K562 (cell line): ENCODE results near the gene TMEM255A. TPM values are rescaled to one million over a fixed set of nuclear protein-coding genes. Genes with fewer than 3 reads are reported as not detected.

ENCODE experiments used
- CBX8 ChIP-seq: fragments of 200-600 bp; sonication (generic); IDR thresholded peaks from 2 replicates; pipeline ENCODE4 v1.6.1; 2012; ENCODE audit warnings: borderline replicate concordance, mixed run types, low read depth, mild to moderate bottlenecking, moderate library complexity, mixed read lengths, low read length, control low read depth, inconsistent platforms; ENCODE audit not compliant: poor library complexity, severe bottlenecking; ENCODE audit errors: extremely low read depth
- E2F8 ChIP-seq: fragments of 450-650 bp; IDR thresholded peaks from 2 replicates; pipeline ENCODE4 v1.7.1; 2018; ENCODE audit warnings: mild to moderate bottlenecking, low read depth; ENCODE audit not compliant: partially characterized antibody
- ELF1 ChIP-seq: fragments of 200-800 bp; sonication (Bioruptor generic); IDR thresholded peaks from 2 replicates; pipeline ENCODE4 v1.6.1; 2016; ENCODE audit warnings: missing genetic modification characterization, missing compliant biosample characterization
- FOXJ3 ChIP-seq: sonication (generic); formaldehyde crosslinking; IDR thresholded peaks from 2 replicates; pipeline ENCODE4 v1.4.0; 2020; ENCODE audit warnings: mild to moderate bottlenecking, missing genetic modification reagents
- FUS ChIP-seq: fragments of 200-400 bp; formaldehyde crosslinking; optimal IDR thresholded peaks from 2 replicates; pipeline ENCODE3; 2017; ENCODE audit warnings: low read depth, low read length
- HDAC3 ChIP-seq: fragments of 450-650 bp; IDR thresholded peaks from 2 replicates; pipeline ENCODE4 v1.6.1; 2018; ENCODE audit warnings: borderline replicate concordance, mild to moderate bottlenecking, moderate library complexity; ENCODE audit not compliant: partially characterized antibody
- HNRNPH1 ChIP-seq: fragments of 200-400 bp; formaldehyde crosslinking; optimal IDR thresholded peaks from 2 replicates; pipeline ENCODE3; 2017; ENCODE audit warnings: low read depth, mild to moderate bottlenecking, low read length, moderate library complexity
- RFX1 ChIP-seq: fragments of 450-650 bp; IDR thresholded peaks from 2 replicates; pipeline ENCODE4 v1.6.1; 2016; ENCODE audit warnings: mild to moderate bottlenecking, moderate library complexity
- SREBF2 ChIP-seq: sonication (generic); formaldehyde crosslinking; IDR thresholded peaks from 2 replicates; pipeline ENCODE4 v1.4.0; 2020; ENCODE audit warnings: mild to moderate bottlenecking, missing genetic modification reagents
- SUPT5H ChIP-seq: fragments of 450-650 bp; IDR thresholded peaks from 2 replicates; pipeline ENCODE4 v1.6.1; 2016
- TCF7L2 ChIP-seq: fragments of 150-350 bp; IDR thresholded peaks from 2 replicates; pipeline ENCODE4 v1.6.1; 2016; ENCODE audit warnings: low read depth, mild to moderate bottlenecking, low read length, moderate library complexity
- TRIM28 ChIP-seq: fragments of 450-650 bp; IDR thresholded peaks from 2 replicates; pipeline ENCODE4 v1.6.1; 2017
- WHSC1 ChIP-seq: IDR thresholded peaks from one replicate; pipeline ENCODE4 v1.6.1; 2012; ENCODE audit warnings: low read length, control low read depth, inconsistent platforms
- XRCC5 ChIP-seq: fragments of 200-400 bp; formaldehyde crosslinking; IDR thresholded peaks from 2 replicates; pipeline ENCODE4 v1.6.1; 2017; ENCODE audit warnings: low read depth, mild to moderate bottlenecking, low read length
- ZNF146 ChIP-seq: IDR thresholded peaks from one replicate; pipeline ENCODE4 v1.6.1; 2018; ENCODE audit warnings: missing compliant biosample characterization; ENCODE audit not compliant: unreplicated experiment
- ZNF23 ChIP-seq: fragments of 250-450 bp; sonication (Bioruptor Pico); IDR thresholded peaks from 2 replicates; pipeline ENCODE4 v1.4.0; 2020; ENCODE audit warnings: mild to moderate bottlenecking
- polyA plus RNA-seq, 8 experiments: library from polyadenylated mRNA; depleted of rRNA in 4 of 8; stranded (reverse) in 5 of 8; unstranded in 3 of 8; fragments of >200 nt; fragmentation: Nextera tagmentation in 2 of 8; fragmentation: Illumina TruSeq in 1 of 8; extraction: Ambion mirVana in 2 of 8; extraction: Trizol in 1 of 8; gene quantifications; 2 replicates each; pipeline versions ENCODE4 v1.2.1 to v1.2.3, GENCODE V29; 2011 to 2014; ENCODE audit warnings: inconsistent platforms in 1 of 8, missing spikeins in 1 of 8
- total RNA-seq, 7 experiments: library from RNA; depleted of rRNA in 6 of 7; stranded (reverse); fragments of >200 nt in 6 of 7; fragmentation: Illumina TruSeq in 2 of 7; extraction: Trizol in 2 of 7; gene quantifications; 2 replicates each; pipeline versions ENCODE4 v1.2.1 to v1.2.3, GENCODE V29; 2011 to 2021; ENCODE audit warnings: low replicate concordance in 1 of 7
- TF ChIP-seq, protein P1 (sequence below): sonication (generic); formaldehyde crosslinking; IDR thresholded peaks from 2 replicates; pipeline ENCODE4 v1.8.0; 2022; ENCODE audit warnings: mild to moderate bottlenecking, missing genetic modification reagents
- TF ChIP-seq, protein P2 (sequence below): sonication (generic); formaldehyde crosslinking; IDR thresholded peaks from 2 replicates; pipeline ENCODE4 v1.8.0; 2022; ENCODE audit warnings: mild to moderate bottlenecking, missing genetic modification reagents
- TF ChIP-seq, protein P3 (sequence below): sonication (generic); formaldehyde crosslinking; IDR thresholded peaks from 2 replicates; pipeline ENCODE4 v1.8.0; 2022; ENCODE audit warnings: missing genetic modification reagents, mild to moderate bottlenecking, borderline replicate concordance

TMEM255A gene
- total and polyA plus RNA-seq, 9 of the 15 experiments (the other 6 are each of a cell fraction or from before 2014, with no cell fraction given) = 0.01 TPM; not detected in 8

- TF ChIP-seq SREBF2 (CRISPR knock-in tag) (no peak), HDAC3 (no peak), SUPT5H (peak; percentile 74), TCF7L2 (no peak), ZNF146 (no peak), CBX8 (no peak), WHSC1 (no peak), HNRNPH1 (no peak), RFX1 (no peak), FUS (no peak), ELF1 (tag) (peak; percentile 78), E2F8 (no peak), XRCC5 (peak; percentile 82), FOXJ3 (CRISPR knock-in tag) (no peak), ZNF23 (CRISPR knock-in tag) (no peak), TRIM28 (no peak)
- TF ChIP-seq, protein P1, sequence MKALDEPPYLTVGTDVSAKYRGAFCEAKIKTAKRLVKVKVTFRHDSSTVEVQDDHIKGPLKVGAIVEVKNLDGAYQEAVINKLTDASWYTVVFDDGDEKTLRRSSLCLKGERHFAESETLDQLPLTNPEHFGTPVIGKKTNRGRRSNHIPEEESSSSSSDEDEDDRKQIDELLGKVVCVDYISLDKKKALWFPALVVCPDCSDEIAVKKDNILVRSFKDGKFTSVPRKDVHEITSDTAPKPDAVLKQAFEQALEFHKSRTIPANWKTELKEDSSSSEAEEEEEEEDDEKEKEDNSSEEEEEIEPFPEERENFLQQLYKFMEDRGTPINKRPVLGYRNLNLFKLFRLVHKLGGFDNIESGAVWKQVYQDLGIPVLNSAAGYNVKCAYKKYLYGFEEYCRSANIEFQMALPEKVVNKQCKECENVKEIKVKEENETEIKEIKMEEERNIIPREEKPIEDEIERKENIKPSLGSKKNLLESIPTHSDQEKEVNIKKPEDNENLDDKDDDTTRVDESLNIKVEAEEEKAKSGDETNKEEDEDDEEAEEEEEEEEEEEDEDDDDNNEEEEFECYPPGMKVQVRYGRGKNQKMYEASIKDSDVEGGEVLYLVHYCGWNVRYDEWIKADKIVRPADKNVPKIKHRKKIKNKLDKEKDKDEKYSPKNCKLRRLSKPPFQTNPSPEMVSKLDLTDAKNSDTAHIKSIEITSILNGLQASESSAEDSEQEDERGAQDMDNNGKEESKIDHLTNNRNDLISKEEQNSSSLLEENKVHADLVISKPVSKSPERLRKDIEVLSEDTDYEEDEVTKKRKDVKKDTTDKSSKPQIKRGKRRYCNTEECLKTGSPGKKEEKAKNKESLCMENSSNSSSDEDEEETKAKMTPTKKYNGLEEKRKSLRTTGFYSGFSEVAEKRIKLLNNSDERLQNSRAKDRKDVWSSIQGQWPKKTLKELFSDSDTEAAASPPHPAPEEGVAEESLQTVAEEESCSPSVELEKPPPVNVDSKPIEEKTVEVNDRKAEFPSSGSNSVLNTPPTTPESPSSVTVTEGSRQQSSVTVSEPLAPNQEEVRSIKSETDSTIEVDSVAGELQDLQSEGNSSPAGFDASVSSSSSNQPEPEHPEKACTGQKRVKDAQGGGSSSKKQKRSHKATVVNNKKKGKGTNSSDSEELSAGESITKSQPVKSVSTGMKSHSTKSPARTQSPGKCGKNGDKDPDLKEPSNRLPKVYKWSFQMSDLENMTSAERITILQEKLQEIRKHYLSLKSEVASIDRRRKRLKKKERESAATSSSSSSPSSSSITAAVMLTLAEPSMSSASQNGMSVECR (CRISPR knock-in tag) = peak; percentile 44; the same call in 1 of the 2 replicates
- TF ChIP-seq, protein P2, sequence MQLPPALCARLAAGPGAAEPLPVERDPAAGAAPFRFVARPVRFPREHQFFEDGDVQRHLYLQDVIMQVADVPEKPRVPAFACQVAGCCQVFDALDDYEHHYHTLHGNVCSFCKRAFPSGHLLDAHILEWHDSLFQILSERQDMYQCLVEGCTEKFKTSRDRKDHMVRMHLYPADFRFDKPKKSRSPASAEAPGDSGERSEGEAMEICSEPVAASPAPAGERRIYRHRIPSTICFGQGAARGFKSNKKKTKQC (CRISPR knock-in tag) = peak; percentile 58
- TF ChIP-seq, protein P3, sequence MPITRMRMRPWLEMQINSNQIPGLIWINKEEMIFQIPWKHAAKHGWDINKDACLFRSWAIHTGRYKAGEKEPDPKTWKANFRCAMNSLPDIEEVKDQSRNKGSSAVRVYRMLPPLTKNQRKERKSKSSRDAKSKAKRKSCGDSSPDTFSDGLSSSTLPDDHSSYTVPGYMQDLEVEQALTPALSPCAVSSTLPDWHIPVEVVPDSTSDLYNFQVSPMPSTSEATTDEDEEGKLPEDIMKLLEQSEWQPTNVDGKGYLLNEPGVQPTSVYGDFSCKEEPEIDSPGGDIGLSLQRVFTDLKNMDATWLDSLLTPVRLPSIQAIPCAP = no peak
These were observed 60.6 kb downstream of the TMEM255A start, which contains the start of gene ZBTB33 (continued) for GRCh38 chrX:120250522-120251271.
